Esophagus squamous epithelium (tissue), 4 donors: ENCODE measurements around the gene CLCN3.

ENCODE experiments used
- CTCF ChIP-seq, 6 experiments: fragments of 450-650 bp in 4 of 6; fragments of 200-600 bp in 2 of 6; sonication (generic) in 2 of 6; IDR thresholded peaks; one replicate each; pipeline ENCODE4 v1.5.1; 2016 to 2019; ENCODE audit warnings: antibody characterized with exemption in 6 of 6, mild to moderate bottlenecking in 4 of 6, moderate library complexity in 4 of 6
- POLR2A ChIP-seq, 4 donors: fragments of 450-650 bp; IDR thresholded peaks; one replicate each; pipeline ENCODE4 v1.6.1; 2017; ENCODE audit warnings: antibody characterized with exemption in 4 of 4, mild to moderate bottlenecking in 4 of 4, moderate library complexity in 3 of 4

- TF ChIP-seq CTCF (IDR thresholded peaks at IDR 0.05), result no peak
- no peak for TF ChIP-seq POLR2A (IDR thresholded peaks at IDR 0.05)
Measured at GRCh38 chr4:169644802-169645201, 24.4 kb downstream of the CLCN3 start.
